ENCODE measurements around the gene CDS1.
"Not testable (repeated sequence)": the region's sequence is repeated elsewhere in the genome, so short reads cannot be mapped to it uniquely, and the experiment has no call there.

Gene CDS1

DNA sequence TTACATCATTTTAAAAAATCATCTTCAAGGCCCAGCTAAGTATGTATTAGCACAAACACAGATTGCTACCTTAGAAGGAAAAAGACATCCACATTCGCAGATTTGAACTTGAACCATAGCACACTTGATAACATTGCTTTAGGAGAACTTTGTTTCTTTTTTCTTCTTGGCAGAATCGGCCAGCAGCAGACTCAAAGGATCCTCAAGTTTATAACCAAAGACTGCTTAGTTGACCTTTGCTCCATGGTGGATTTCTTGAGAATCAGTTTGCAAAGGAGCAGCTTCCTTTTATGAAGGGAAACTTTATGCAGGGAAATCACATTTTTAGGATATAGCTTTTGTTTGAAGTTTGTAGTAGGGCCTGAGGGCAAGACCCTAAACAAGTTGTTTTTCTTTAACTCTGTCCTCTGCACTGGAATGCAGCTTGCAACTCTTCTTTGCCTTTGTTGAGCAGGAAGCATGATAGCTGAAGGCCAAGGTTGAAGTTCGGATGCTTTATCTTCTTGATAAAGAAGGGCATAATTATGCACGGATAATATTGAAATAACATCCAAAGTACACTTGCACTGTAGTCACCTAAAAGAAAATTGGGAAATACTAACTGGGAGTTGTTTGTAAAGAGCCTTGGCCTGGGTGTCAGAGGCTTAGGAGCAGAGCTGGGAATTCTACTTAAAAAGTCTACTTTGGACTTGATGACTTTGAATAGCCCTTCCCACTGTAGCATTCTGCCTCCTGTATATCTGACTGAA is 78.4 kb downstream of the CDS1 start:
- TF ChIP-seq, protein P1, sequence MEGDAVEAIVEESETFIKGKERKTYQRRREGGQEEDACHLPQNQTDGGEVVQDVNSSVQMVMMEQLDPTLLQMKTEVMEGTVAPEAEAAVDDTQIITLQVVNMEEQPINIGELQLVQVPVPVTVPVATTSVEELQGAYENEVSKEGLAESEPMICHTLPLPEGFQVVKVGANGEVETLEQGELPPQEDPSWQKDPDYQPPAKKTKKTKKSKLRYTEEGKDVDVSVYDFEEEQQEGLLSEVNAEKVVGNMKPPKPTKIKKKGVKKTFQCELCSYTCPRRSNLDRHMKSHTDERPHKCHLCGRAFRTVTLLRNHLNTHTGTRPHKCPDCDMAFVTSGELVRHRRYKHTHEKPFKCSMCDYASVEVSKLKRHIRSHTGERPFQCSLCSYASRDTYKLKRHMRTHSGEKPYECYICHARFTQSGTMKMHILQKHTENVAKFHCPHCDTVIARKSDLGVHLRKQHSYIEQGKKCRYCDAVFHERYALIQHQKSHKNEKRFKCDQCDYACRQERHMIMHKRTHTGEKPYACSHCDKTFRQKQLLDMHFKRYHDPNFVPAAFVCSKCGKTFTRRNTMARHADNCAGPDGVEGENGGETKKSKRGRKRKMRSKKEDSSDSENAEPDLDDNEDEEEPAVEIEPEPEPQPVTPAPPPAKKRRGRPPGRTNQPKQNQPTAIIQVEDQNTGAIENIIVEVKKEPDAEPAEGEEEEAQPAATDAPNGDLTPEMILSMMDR (IDR thresholded peaks at IDR 0.05; ENCODE audit: borderline replicate concordance, control extremely low read depth, extremely low read depth, insufficient read depth, missing control alignments): no peak
- in situ Hi-C loops (cut with MboI; ENCODE audit: low sequenced_read_pairs, unreplicated experiment): no loop called here
- DNase-seq (ENCODE audit: low spot score): no peak

DNA sequence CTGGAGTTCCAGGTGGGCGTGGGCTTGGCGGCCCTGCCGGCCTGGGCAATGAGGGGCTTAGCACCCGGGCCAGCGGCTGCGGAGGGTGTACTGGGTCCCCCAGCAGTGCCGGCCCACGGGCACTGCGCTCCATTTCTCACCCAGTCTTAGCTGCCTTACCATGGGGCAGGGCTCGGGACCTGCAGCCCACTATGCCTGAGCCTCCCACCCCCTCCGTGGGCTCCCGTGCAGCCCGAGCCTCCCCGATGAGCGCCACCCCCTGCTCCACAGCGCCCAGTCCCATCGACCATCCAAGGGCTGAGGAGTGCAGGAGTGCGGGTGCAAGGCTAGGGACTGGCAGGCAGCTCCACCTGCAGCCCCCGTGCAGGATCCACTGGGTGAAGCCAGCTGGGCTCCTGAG is 81.8 kb downstream of the CDS1 start:
- in situ Hi-C loops (cut with MboI; ENCODE audit: low sequenced_read_pairs, unreplicated experiment); DNase-seq (ENCODE audit: low spot score): not testable (repeated sequence)

DNA sequence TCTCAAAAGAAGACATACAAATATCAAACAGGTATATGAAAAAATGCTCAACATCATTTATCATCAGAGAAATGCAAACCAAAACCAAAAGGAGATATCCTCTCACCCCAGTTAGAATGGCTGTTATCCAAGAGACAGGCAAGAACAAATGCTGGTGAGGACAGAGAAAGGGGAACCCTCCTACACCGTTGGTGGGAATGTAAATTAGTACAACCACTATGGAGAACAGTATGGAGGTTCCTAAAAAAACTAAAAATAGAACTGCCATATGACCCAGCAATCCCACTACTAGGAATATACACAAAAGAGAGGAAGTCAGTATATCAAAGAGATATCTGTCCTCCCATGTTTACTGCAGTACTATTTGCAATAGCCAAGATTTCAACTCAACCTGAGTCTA is 83.5 kb downstream of the CDS1 start:
- in situ Hi-C loops (cut with MboI; ENCODE audit: low sequenced_read_pairs, unreplicated experiment): no loop called here
- TF ChIP-seq, protein P1 (IDR thresholded peaks at IDR 0.05; ENCODE audit: borderline replicate concordance, control extremely low read depth, extremely low read depth, insufficient read depth, missing control alignments): no peak
- no peak for DNase-seq (ENCODE audit: low spot score)

DNA sequence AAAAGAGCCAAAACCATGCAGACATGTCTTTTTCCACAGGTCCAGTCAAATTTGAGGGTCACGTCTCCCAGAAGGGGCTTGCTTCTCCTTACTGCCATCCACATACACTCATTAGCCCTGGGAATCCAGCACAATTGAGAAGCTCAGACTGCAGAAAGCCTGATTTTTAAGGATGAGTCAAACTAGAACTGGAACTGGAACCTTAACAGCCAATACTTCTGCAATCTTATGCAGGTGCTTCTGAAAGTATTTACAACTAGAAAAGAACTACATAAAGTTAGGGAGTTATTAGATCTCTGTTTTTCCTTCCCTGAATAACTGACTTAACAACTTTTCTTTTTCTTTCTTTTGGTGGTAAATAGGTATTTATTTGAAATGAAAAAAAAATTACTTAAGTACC is 86.3 kb downstream of the CDS1 start:
- in situ Hi-C loops (cut with MboI; ENCODE audit: low sequenced_read_pairs, unreplicated experiment): no loop called here
- DNase-seq (ENCODE audit: low spot score): no peak
- TF ChIP-seq, protein P1 (IDR thresholded peaks at IDR 0.05; ENCODE audit: borderline replicate concordance, control extremely low read depth, extremely low read depth, insufficient read depth, missing control alignments): no peak

DNA sequence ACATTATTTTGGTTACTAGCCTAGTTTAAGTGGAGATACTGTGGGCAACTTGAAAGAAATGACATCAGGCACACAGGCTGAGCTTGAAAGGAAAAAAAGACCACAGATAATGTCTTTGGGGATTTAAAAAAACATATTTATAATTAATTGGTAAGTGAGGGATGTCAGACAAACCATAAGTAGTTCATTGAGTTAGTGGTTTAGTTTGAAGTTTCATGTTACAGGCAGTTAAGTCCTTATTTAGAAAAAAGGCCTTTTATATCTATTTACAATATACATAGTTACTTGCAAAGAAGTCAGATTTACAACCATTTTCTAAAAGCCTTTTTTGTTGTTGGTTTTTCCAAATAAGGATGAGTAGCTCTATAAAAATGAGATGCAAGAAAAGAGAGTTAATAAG is 89.2 kb downstream of the CDS1 start:
- in situ Hi-C loops (cut with MboI; ENCODE audit: low sequenced_read_pairs, unreplicated experiment): no loop called here
- no peak for DNase-seq (ENCODE audit: low spot score)
- TF ChIP-seq, protein P1 (IDR thresholded peaks at IDR 0.05; ENCODE audit: borderline replicate concordance, control extremely low read depth, extremely low read depth, insufficient read depth, missing control alignments): no peak

DNA sequence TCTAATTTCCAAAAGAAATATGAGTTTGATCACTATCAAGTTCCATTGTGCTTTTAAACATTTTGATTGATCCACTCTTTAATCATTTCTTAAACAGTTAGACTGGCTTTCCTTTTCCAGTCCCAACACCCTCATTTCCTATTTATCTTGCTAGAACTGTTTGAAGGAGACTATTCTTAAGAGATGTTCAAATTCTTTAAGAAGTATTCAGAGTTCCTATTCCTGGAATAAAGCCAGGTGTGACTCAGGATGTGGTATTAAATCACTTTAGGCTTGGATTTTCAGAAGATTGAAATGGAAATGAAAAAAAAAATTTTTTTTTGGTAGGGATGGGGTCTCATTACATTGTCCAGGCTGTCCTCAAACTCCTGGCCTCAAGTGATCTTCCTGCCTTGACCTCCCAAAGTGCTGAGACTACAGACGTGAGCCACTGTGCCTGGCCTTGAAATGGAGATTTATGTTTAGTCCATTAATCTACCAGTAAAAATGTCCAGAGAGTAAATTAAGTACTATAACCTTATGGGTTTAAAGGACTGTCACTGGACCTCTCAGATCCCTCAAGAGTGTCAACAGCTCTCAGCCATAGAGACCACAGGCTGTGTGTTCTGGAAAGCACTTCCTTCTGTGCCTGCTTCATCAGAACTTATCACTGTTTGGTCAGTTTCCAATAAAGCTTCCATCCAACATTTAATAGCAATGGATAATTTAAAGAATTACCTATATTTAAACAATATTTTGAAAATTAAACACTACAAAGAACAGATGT is 90.7 kb downstream of the CDS1 start:
- no peak for DNase-seq (ENCODE audit: low spot score)
- in situ Hi-C loops (cut with MboI; ENCODE audit: low sequenced_read_pairs, unreplicated experiment): no loop called here
- TF ChIP-seq, protein P1 (IDR thresholded peaks at IDR 0.05; ENCODE audit: borderline replicate concordance, control extremely low read depth, extremely low read depth, insufficient read depth, missing control alignments): no peak

DNA sequence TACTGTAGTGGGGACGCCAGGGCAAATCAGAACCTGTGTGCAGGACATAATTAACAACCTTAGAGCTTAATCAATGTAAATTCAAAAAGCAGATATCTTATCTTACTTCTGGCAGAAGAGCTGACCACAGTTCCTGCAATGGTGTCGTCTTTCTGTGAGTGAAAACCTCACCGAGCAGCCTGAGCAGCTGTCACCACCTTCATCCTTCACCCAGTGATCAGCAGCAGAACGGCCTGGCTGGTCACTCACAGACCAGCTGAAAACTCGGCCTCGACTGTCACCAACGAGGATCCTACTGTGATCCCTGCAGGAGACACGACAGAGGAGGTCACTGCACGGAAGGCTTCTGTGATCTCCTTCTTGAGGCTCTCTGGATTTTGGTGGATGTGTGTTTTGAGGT is 94.2 kb downstream of the CDS1 start:
- TF ChIP-seq, protein P1 (IDR thresholded peaks at IDR 0.05; ENCODE audit: borderline replicate concordance, control extremely low read depth, extremely low read depth, insufficient read depth, missing control alignments): no peak
- in situ Hi-C loops (cut with MboI; ENCODE audit: low sequenced_read_pairs, unreplicated experiment): no loop called here
- DNase-seq (ENCODE audit: low spot score): no peak

Data from GM13976 (cell line).